GM23338 (cell line): Measurements from ENCODE around the gene TRAF4. TPM values are rescaled to one million over a fixed set of nuclear protein-coding genes. Genes with fewer than 3 reads are reported as not detected.
A peak's percentile ranks its signal among the peaks of the same experiment; 100 is the strongest.
"Not testable (repeated sequence)": the region's sequence is repeated elsewhere in the genome, so short reads cannot be mapped to it uniquely, and the experiment has no call there.

Experiments
- ATAC-seq: fragments of 200-7000 bp; cut with Tn5 transposase; 3 replicates; pipeline ENCODE4 v1.9.1; 2020
- DNase-seq: peaks from one replicate; pipeline ENCODE4 v3.0.0-alpha.2; 2015; ENCODE audit warnings: low spot score
- H2AFZ ChIP-seq: fragments of 200-600 bp; sonication (generic); 2 replicates; pipeline ENCODE4 v1.8.0; 2016; ENCODE audit warnings: antibody characterized with exemption, mild to moderate bottlenecking, moderate library complexity
- H3F3A ChIP-seq: fragments of 200-600 bp; sonication (generic); replicated peaks from 2 replicates; pipeline ENCODE4 v1.8.0; 2017; ENCODE audit warnings: antibody characterized with exemption, mixed run types, low read depth
- H3K27ac ChIP-seq: fragments of 200-600 bp; sonication (generic); 2 replicates; pipeline ENCODE4 v1.6.1; 2016; ENCODE audit warnings: low read depth
- H3K27me3 ChIP-seq: fragments of 200-600 bp; sonication (generic); 2 replicates; pipeline ENCODE4 v1.8.0; 2016; ENCODE audit warnings: mild to moderate bottlenecking, mixed run types, moderate library complexity; ENCODE audit not compliant: insufficient read depth
- H3K36me3 ChIP-seq: fragments of 200-600 bp; sonication (generic); 2 replicates; pipeline ENCODE4 v1.8.0; 2016; ENCODE audit warnings: mild to moderate bottlenecking; ENCODE audit not compliant: insufficient read depth
- H3K4me1 ChIP-seq: fragments of 200-600 bp; sonication (generic); 2 replicates; pipeline ENCODE4 v1.8.0; 2016; ENCODE audit warnings: mild to moderate bottlenecking, moderate library complexity; ENCODE audit not compliant: insufficient read depth
- H3K4me2 ChIP-seq: fragments of 200-600 bp; sonication (generic); 2 replicates; pipeline ENCODE4 v1.7.1; 2017; ENCODE audit warnings: mixed run types
- H3K4me3 ChIP-seq: fragments of 200-600 bp; sonication (generic); 2 replicates; pipeline ENCODE4 v1.6.1; 2016; ENCODE audit warnings: mixed run types
- H3K79me2 ChIP-seq: fragments of 200-600 bp; sonication (generic); replicated peaks from 2 replicates; pipeline ENCODE4 v1.8.0; 2017; ENCODE audit warnings: mild to moderate bottlenecking; ENCODE audit not compliant: insufficient read depth
- H3K9me2 ChIP-seq: fragments of 200-600 bp; sonication (generic); 2 replicates; pipeline ENCODE4 v1.8.0; 2017; ENCODE audit not compliant: insufficient read depth
- H4K20me1 ChIP-seq: fragments of 200-600 bp; sonication (generic); replicated peaks from 2 replicates; pipeline ENCODE4 v1.8.0; 2017; ENCODE audit warnings: mild to moderate bottlenecking; ENCODE audit not compliant: insufficient read depth
- H3K27ac Mint-ChIP-seq: 2 replicates; pipeline ENCODE4 v1.8.0; 2020; ENCODE audit warnings: inconsistent platforms, mild to moderate bottlenecking, moderate library complexity, mixed read lengths
- H3K27me3 Mint-ChIP-seq: 3 replicates; pipeline ENCODE4 v1.8.0; 2022; ENCODE audit warnings: low read depth, mild to moderate bottlenecking, moderate library complexity, mixed read lengths, inconsistent platforms; ENCODE audit not compliant: insufficient read depth, poor library complexity
- H3K36me3 Mint-ChIP-seq: 3 replicates; pipeline ENCODE4 v1.8.0; 2021; ENCODE audit warnings: low read depth, mild to moderate bottlenecking, inconsistent platforms, moderate library complexity, mixed read lengths
- H3K4me1 Mint-ChIP-seq: 3 replicates; pipeline ENCODE4 v1.8.0; 2020; ENCODE audit warnings: mild to moderate bottlenecking, inconsistent platforms, mixed read lengths
- H3K4me3 Mint-ChIP-seq: 3 replicates; pipeline ENCODE4 v1.8.0; 2021; ENCODE audit warnings: moderate library complexity, mild to moderate bottlenecking, inconsistent platforms, mixed read lengths
- H3K9me3 Mint-ChIP-seq: 3 replicates; pipeline ENCODE4 v1.8.0; 2020; ENCODE audit warnings: moderate library complexity, mild to moderate bottlenecking, inconsistent platforms, mixed read lengths
- POLR2AphosphoS5 ChIP-seq: IDR thresholded peaks from 2 replicates; pipeline ENCODE4 v1.6.1; 2016; ENCODE audit warnings: antibody characterized with exemption, low read depth
- STAT1 ChIP-seq: IDR thresholded peaks from one replicate; pipeline ENCODE4 v1.6.1; 2016; ENCODE audit warnings: antibody characterized with exemption; ENCODE audit not compliant: unreplicated experiment
- polyA plus RNA-seq: library from polyadenylated mRNA; unstranded; fragments of >200 nt; fragmentation: Nextera tagmentation; extraction: Ambion mirVana; gene quantifications from 2 replicates; pipeline ENCODE4 v1.2.1, GENCODE V29; 2016
- total RNA-seq: library from RNA; depleted of rRNA; stranded (reverse); fragments of >200 nt; shearing (Covaris generic); gene quantifications from 2 replicates; pipeline ENCODE4 v1.2.3, GENCODE V29; 2014
- TF ChIP-seq, protein P1 (sequence below): IDR thresholded peaks from 2 replicates; pipeline ENCODE4 v1.6.1; 2016; ENCODE audit warnings: antibody characterized with exemption
- TF ChIP-seq, protein P2 (sequence below): IDR thresholded peaks from one replicate; pipeline ENCODE4 v1.6.1; 2018; ENCODE audit warnings: antibody characterized with exemption; ENCODE audit not compliant: unreplicated experiment

TRAF4 gene
- total and polyA plus RNA-seq, 2 experiments from 2014 or later, result 63.5 to 152 TPM

DNA sequence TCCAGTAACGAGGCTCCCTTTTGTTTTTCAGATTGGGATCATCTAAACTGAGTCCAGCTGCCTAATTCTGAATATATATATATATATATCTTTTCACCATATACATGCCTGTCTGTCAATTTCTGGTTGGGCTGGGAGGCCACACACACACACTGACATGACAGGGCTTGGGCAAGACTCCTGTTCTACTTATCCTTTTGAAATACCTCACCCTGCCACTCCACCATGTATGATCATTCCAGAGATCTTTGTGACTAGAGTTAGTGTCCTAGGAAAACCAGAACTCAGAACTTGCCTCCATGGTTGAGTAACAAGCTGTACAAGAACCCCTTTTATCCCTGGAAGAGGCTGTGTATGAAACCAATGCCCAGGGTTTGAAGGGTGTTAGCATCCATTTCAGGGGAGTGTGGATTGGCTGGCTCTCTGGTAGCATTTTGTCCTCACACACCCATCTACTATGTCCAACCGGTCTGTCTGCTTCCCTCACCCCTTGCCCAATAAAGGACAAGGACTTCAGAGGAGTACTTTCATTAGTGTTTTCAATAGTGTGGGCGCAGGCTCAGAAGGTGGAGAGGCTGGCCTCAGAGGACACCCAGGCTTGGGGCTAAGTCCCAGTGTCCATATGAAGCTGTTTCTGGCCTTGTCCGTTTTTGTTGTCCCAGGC, 19.8 kb upstream of the TRAF4 start:
- peaks cover 65% of the 10 kb centered on the region for H3F3A ChIP-seq
- H3K27ac ChIP-seq, result peak overlapping the region; percentile 95
- H3K27me3 Mint-ChIP-seq, result peaks cover 45% of the 10 kb centered on the region
- peaks cover 48% of the 10 kb centered on the region for H3K4me1 Mint-ChIP-seq
- not testable (repeated sequence) for H3K27me3 ChIP-seq, H2AFZ ChIP-seq, DNase-seq, H3K9me3 Mint-ChIP-seq, H3K9me2 ChIP-seq, ATAC-seq
- H3K36me3 ChIP-seq, result peaks cover 39% of the 10 kb centered on the region
- H3K4me3 ChIP-seq, result peak overlapping the region; percentile 98
- peak overlapping the region; percentile 37; the same call in 1 of the 2 replicates for H3K27ac Mint-ChIP-seq
- H4K20me1 ChIP-seq, result peaks cover 33% of the 10 kb centered on the region
- peaks cover 35% of the 10 kb centered on the region for H3K79me2 ChIP-seq
- peaks cover 58% of the 10 kb centered on the region for H3K36me3 Mint-ChIP-seq
- peak overlapping the region; percentile 98 for H3K4me2 ChIP-seq
- H3K4me1 ChIP-seq, result peaks cover 39% of the 10 kb centered on the region
- peak overlapping the region; percentile 89 for H3K4me3 Mint-ChIP-seq

DNA sequence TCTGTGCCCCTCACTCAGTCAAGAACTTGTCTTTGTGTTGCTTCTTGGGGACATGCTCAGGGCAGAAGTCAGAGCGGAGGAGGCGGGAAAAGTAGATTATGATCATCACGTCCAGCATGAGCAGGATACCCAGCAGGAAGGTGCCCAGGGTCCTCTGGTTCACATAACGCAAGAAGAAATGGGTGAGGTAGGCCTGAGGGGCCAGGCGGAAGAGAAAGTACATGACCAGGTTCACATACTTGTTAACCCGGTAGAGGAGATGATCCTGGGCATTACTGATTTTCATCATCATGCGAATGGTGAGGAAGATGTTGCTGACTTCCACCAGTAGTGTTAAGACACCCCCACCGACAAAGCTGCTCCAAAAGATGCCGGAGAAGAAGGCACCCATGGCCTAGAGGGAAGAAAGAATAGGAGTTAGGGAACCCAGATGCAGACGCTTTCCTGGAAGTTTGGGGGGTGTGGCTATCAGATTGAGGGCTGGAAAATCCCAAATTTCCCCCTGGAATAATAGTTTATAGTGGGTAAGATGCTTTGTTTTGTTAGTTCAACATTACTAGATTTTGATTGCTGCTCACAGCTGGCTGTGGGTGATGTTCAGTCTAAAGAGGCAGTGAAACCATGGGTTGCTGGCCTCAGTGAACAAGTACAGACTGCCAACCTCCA, 19.2 kb upstream of the TRAF4 start:
- ATAC-seq (no peak), DNase-seq (peak; percentile 41)
- TF ChIP-seq STAT1, result no peak
- peak; percentile 40 for TF ChIP-seq POLR2AphosphoS5
- Histone ChIP-seq H3K27me3 (no peaks in the 10 kb centered on the region), H2AFZ (no peak overlapping the region), H3K4me2 (peak overlapping the region; percentile 98), H3F3A (peaks cover 65% of the 10 kb centered on the region), H4K20me1 (peaks cover 33% of the 10 kb centered on the region), H3K36me3 (peaks cover 39% of the 10 kb centered on the region), H3K4me1 (peaks cover 39% of the 10 kb centered on the region), H3K27ac (peak overlapping the region; percentile 95), H3K79me2 (peaks cover 35% of the 10 kb centered on the region), H3K9me2 (no peaks in the 10 kb centered on the region), H3K4me3 (peak overlapping the region; percentile 98)
- Mint-ChIP-seq H3K36me3 (peaks cover 58% of the 10 kb centered on the region), H3K4me3 (peak overlapping the region; percentile 89), H3K9me3 (peaks cover 7% of the 10 kb centered on the region), H3K27me3 (peaks cover 44% of the 10 kb centered on the region), H3K4me1 (peaks cover 47% of the 10 kb centered on the region), H3K27ac (peak overlapping the region; percentile 99)

DNA sequence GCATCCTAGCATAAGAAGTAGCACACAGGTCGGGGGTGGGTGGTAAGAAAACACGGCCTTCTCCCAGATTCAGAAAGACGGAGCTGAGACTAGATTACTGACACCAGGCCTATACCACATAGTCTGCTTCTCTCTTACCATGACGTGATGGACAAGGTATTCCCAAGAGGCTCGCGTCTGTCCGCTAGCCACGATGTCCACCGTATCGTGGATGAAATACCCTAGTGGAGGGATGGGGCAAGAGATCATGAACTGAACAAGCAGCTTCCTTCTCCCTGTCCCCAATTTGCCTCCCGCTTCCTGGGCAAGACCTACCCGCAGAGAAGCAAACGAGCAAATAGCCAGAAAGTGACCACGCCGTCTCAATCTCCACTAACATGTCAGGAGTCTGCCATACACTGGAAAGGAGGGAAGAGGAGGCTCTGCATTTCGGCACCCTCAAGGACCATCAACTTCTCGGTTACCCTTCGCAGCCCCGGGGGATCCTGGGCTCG, 18.6 kb upstream of the TRAF4 start:
- Histone ChIP-seq H3K9me2 (no peaks in the 10 kb centered on the region), H3K27ac (peak overlapping the region; percentile 95), H3K27me3 (no peaks in the 10 kb centered on the region), H3K4me3 (peak overlapping the region; percentile 98), H3K4me2 (peak overlapping the region; percentile 98), H3K36me3 (peaks cover 39% of the 10 kb centered on the region), H4K20me1 (peaks cover 33% of the 10 kb centered on the region), H3K79me2 (peaks cover 33% of the 10 kb centered on the region), H3F3A (peaks cover 65% of the 10 kb centered on the region), H2AFZ (no peak overlapping the region), H3K4me1 (peaks cover 39% of the 10 kb centered on the region)
- peaks cover 53% of the 10 kb centered on the region for H3K36me3 Mint-ChIP-seq
- H3K4me3 Mint-ChIP-seq, result peak overlapping the region; percentile 89
- TF ChIP-seq, protein P1, sequence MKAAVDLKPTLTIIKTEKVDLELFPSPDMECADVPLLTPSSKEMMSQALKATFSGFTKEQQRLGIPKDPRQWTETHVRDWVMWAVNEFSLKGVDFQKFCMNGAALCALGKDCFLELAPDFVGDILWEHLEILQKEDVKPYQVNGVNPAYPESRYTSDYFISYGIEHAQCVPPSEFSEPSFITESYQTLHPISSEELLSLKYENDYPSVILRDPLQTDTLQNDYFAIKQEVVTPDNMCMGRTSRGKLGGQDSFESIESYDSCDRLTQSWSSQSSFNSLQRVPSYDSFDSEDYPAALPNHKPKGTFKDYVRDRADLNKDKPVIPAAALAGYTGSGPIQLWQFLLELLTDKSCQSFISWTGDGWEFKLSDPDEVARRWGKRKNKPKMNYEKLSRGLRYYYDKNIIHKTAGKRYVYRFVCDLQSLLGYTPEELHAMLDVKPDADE, result no peak; the same call in 1 of the 2 replicates
- TF ChIP-seq, protein P2, sequence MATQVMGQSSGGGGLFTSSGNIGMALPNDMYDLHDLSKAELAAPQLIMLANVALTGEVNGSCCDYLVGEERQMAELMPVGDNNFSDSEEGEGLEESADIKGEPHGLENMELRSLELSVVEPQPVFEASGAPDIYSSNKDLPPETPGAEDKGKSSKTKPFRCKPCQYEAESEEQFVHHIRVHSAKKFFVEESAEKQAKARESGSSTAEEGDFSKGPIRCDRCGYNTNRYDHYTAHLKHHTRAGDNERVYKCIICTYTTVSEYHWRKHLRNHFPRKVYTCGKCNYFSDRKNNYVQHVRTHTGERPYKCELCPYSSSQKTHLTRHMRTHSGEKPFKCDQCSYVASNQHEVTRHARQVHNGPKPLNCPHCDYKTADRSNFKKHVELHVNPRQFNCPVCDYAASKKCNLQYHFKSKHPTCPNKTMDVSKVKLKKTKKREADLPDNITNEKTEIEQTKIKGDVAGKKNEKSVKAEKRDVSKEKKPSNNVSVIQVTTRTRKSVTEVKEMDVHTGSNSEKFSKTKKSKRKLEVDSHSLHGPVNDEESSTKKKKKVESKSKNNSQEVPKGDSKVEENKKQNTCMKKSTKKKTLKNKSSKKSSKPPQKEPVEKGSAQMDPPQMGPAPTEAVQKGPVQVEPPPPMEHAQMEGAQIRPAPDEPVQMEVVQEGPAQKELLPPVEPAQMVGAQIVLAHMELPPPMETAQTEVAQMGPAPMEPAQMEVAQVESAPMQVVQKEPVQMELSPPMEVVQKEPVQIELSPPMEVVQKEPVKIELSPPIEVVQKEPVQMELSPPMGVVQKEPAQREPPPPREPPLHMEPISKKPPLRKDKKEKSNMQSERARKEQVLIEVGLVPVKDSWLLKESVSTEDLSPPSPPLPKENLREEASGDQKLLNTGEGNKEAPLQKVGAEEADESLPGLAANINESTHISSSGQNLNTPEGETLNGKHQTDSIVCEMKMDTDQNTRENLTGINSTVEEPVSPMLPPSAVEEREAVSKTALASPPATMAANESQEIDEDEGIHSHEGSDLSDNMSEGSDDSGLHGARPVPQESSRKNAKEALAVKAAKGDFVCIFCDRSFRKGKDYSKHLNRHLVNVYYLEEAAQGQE, result peak; percentile 13
- TF ChIP-seq POLR2AphosphoS5, result peak; percentile 53; the same call in 1 of the 2 replicates
- ATAC-seq (no peak), DNase-seq (peak; percentile 34)
- peak overlapping the region; percentile 99 for H3K27ac Mint-ChIP-seq
- H3K4me1 Mint-ChIP-seq, result peaks cover 50% of the 10 kb centered on the region
- H3K9me3 Mint-ChIP-seq, result peaks cover 7% of the 10 kb centered on the region
- H3K27me3 Mint-ChIP-seq, result peaks cover 39% of the 10 kb centered on the region
